GM12872 (cell line): ENCODE results near the gene NMNAT2.

Experiments
- CTCF ChIP-seq: IDR thresholded peaks from 3 replicates; pipeline ENCODE4 v1.5.1; 2011; ENCODE audit warnings: low read depth, mild to moderate bottlenecking, low read length, moderate library complexity; ENCODE audit not compliant: insufficient read depth

Gene NMNAT2

GRCh38 chr1:183302452-183303322 is 115.5 kb downstream of the NMNAT2 start:
- TF ChIP-seq CTCF = no peak

GRCh38 chr1:183301239-183301638 is 116.9 kb downstream of the NMNAT2 start:
- TF ChIP-seq CTCF = no peak

GRCh38 chr1:183300828-183301227 is 117.4 kb downstream of the NMNAT2 start:
- no peak for TF ChIP-seq CTCF

GRCh38 chr1:183300395-183300794 is 117.8 kb downstream of the NMNAT2 start:
- no peak for TF ChIP-seq CTCF

- no peak for TF ChIP-seq CTCF
Measured at GRCh38 chr1:183296782-183297181, 121.4 kb downstream of the NMNAT2 start.

- TF ChIP-seq CTCF = no peak
Measured at GRCh38 chr1:183295521-183295920, 122.7 kb downstream of the NMNAT2 start.

- no peak for TF ChIP-seq CTCF
Measured at GRCh38 chr1:183293876-183294275, 124.3 kb downstream of the NMNAT2 start.
